AG04450 (cell line): ENCODE results near the gene FFAR2. TPM values are rescaled to one million over a fixed set of nuclear protein-coding genes. Genes with fewer than 3 reads are reported as not detected.
"Not testable (repeated sequence)": the region's sequence is repeated elsewhere in the genome, so short reads cannot be mapped to it uniquely, and the experiment has no call there.

Experiments
- CTCF ChIA-PET: fragments of 300-600, 350-600 bp; formaldehyde crosslinking; extraction: SDS; loops from one replicate; lab custom pipeline; 2022; ENCODE audit warnings: antibody characterized with exemption, inconsistent platforms; lab: Charles Lee
- POLR2A ChIA-PET: fragments of 350-600 bp; formaldehyde crosslinking; extraction: SDS; loops from one replicate; lab custom pipeline; 2021; ENCODE audit warnings: antibody characterized with exemption, inconsistent platforms; lab: Yijun Ruan, JAX
- DNase-seq: peaks from one replicate; pipeline ENCODE4 v3.0.0-alpha.2; 2011; ENCODE audit warnings: low read depth, low spot score
- H3K27ac ChIP-seq: one replicate; pipeline ENCODE4 v1.5.1; 2012; ENCODE audit warnings: low read depth, low read length, control low read depth
- H3K27me3 ChIP-seq: one replicate; pipeline ENCODE4 v1.6.0; 2012; ENCODE audit warnings: low read length; ENCODE audit not compliant: control insufficient read depth, insufficient read depth
- H3K4me3 ChIP-seq: 2 replicates; pipeline ENCODE4 v1.5.1; 2011; ENCODE audit warnings: mild to moderate bottlenecking, low read depth, low read length, control low read depth
- H3K9me3 ChIP-seq: 2 replicates; pipeline ENCODE4 v1.5.1; 2012; ENCODE audit warnings: low read length; ENCODE audit not compliant: control insufficient read depth, insufficient read depth
- CTCF ChIP-seq: IDR thresholded peaks from 2 replicates; pipeline ENCODE4 v1.5.1; 2011; ENCODE audit warnings: low read depth, low read length, control low read depth, inconsistent platforms
- polyA plus RNA-seq: library from polyadenylated mRNA; depleted of rRNA; stranded (reverse); fragments of >200 nt; gene quantifications from 2 replicates; pipeline ENCODE4 v1.2.3, GENCODE V29; 2011

FFAR2 gene
- polyA plus RNA-seq, 1 experiment, result not detected

DNA sequence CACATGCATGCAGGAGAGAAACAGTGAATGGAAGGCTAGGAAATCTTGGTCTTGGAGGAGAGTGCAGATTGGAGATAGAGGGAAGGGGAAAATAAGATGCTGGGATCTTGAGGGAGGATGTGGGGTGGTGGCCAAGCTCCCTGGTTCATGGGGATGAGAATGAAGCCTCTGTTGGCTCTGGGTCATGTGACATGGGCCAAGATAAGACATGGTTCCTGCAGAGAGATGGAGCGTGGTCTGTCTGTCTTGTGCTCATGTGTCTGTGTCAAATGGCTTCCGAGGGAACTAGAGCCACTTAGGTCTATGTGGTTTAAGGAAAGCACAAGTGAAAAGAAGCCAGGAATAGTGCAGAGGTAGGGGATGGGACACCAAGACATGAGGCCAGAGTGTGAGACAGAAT lies 30.8 kb upstream of the FFAR2 start:
- CTCF ChIA-PET, result no interaction called here

GRCh38 chr19:35417713-35418534 lies 30.1 kb upstream of the FFAR2 start:
- H3K27me3 ChIP-seq, result peaks cover 2% of the 10 kb centered on the region
- no peak for DNase-seq
- ChIA-PET CTCF (no interaction called here), POLR2A (no interaction called here)
- no peaks in the 10 kb centered on the region for H3K9me3 ChIP-seq
- H3K27ac ChIP-seq, result no peak overlapping the region
- no peak for TF ChIP-seq CTCF
- no peak overlapping the region for H3K4me3 ChIP-seq

More for the DNA sequence above, 30.8 kb upstream of the FFAR2 start:
- POLR2A ChIA-PET, result no interaction called here
- H3K27me3 ChIP-seq, result peaks cover 2% of the 10 kb centered on the region
- no peak for TF ChIP-seq CTCF
- H3K27ac ChIP-seq, result no peak overlapping the region
- no peaks in the 10 kb centered on the region for H3K9me3 ChIP-seq
- H3K4me3 ChIP-seq, result no peak overlapping the region
- no peak for DNase-seq

DNA sequence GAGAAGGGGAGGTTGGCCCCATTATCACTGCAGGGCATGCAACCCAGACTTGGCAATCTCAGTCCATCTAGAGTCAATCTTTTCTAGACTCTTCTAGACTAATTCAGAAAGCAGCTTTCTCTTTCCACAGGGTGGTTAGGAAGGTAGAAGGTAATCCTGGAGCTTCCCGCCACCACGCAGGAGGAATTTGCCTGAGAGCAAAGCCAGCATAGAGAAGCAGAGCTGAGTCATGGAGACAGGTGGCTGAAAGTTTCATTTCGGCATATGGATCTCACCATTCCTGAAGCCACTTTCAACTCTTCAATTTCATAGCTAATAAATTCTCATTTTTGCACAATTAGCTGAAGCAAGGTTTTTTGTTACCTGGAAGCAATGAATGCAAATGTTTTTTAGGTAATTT lies 29.0 kb upstream of the FFAR2 start:
- TF ChIP-seq CTCF, result no peak
- no peak overlapping the region for H3K27ac ChIP-seq
- peaks cover 2% of the 10 kb centered on the region for H3K27me3 ChIP-seq
- DNase-seq, result no peak
- CTCF ChIA-PET, result interaction anchor here (1.0 kb wide), 1 partner anchor 49 kb away, joined by 3 read pairs; no protein-coding TSS in a partner anchor
- no peaks in the 10 kb centered on the region for H3K9me3 ChIP-seq
- H3K4me3 ChIP-seq, result no peak overlapping the region
- POLR2A ChIA-PET, result no interaction called here

DNA sequence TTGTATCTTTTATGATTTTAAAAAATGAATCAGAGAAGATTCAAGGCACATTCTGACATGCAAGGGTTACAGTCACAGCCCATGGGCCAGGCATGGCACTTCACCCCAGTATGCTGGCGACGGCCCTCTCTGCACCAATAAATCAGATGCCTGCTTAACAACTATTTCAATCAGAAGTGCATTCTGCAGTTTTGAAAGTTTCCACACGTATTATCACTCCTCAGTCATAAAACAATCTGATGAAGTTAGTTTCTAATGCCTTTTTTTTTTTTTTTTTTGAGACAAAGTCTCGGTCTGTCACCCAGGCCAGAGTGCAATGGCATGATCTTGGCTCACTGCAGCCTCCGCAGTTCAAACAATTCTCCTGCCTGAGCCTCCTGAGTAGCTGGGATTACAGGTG lies 28.3 kb upstream of the FFAR2 start:
- no peak for DNase-seq
- CTCF ChIA-PET, result interaction anchor here (1.0 kb wide), 1 partner anchor 48 kb away, joined by 3 read pairs; no protein-coding TSS in a partner anchor
- POLR2A ChIA-PET, result no interaction called here
- Histone ChIP-seq H3K27ac (no peak overlapping the region), H3K9me3 (no peaks in the 10 kb centered on the region), H3K4me3 (no peak overlapping the region), H3K27me3 (peaks cover 2% of the 10 kb centered on the region)
- TF ChIP-seq CTCF, result no peak

GRCh38 chr19:35421362-35421761 lies 26.7 kb upstream of the FFAR2 start:
- DNase-seq, result no peak
- CTCF ChIA-PET, result no interaction called here
- Histone ChIP-seq H3K9me3 (no peaks in the 10 kb centered on the region), H3K27me3 (peaks cover 2% of the 10 kb centered on the region), H3K27ac (no peak overlapping the region), H3K4me3 (no peak overlapping the region)
- POLR2A ChIA-PET, result no interaction called here
- no peak for TF ChIP-seq CTCF

DNA sequence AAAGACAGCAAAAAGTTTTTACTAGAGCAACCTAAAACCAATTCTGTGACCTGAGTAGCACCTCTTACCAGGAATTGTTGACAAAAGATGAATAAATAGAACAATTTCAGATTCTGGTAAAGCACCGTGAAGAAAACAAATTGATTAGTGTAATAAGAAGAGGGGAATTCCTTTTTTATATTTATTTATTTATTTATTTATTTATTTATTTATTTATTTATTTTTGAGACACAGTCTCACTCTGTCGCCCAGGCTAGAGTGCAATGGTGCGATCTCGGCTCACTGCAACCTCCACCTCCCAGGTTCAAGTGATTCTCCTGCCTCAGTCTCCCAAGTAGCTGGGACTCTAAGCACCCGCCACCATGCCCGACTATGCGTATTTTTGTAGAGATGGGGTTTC lies 24.7 kb upstream of the FFAR2 start:
- POLR2A ChIA-PET, DNase-seq, H3K4me3 ChIP-seq, H3K27ac ChIP-seq, H3K27me3 ChIP-seq, H3K9me3 ChIP-seq, CTCF ChIA-PET: not testable (repeated sequence)
